H1 (cell line): ENCODE measurements around the gene COL4A4.
"Not testable (repeated sequence)": the region's sequence is repeated elsewhere in the genome, so short reads cannot be mapped to it uniquely, and the experiment has no call there.

ENCODE experiments used
- CBX5 ChIP-seq: fragments of 300-800, 300-1000 bp; sonication (generic); IDR thresholded peaks from 2 replicates; pipeline ENCODE4 v1.7.1; 2016; ENCODE audit warnings: antibody characterized with exemption, low read length, low read depth
- GABPA ChIP-seq: IDR thresholded peaks from 2 replicates; pipeline ENCODE4 v1.6.1; 2011; ENCODE audit warnings: mild to moderate bottlenecking, low read length, moderate library complexity, borderline replicate concordance; ENCODE audit not compliant: insufficient read depth
- GTF2F1 ChIP-seq: IDR thresholded peaks from 2 replicates; pipeline ENCODE4 v1.6.1; 2012; ENCODE audit warnings: low read depth, low read length, improper control_type of control experiment, borderline replicate concordance
- PHF8 ChIP-seq: fragments of 200-600 bp; sonication (generic); conservative IDR thresholded peaks from 2 replicates; pipeline ENCODE4 v1.7.1; 2012; ENCODE audit warnings: low read depth, mild to moderate bottlenecking, inconsistent platforms, low read length, moderate library complexity
- POLR2A ChIP-seq, 2 experiments: IDR thresholded peaks; 1 replicate in 1 of 2; 2 replicates in 1 of 2; pipeline ENCODE4 v1.6.1; 2011; ENCODE audit warnings: low read depth in 2 of 2, low read length in 2 of 2, mild to moderate bottlenecking in 2 of 2; ENCODE audit errors: control extremely low read depth in 1 of 2
- POLR2AphosphoS5 ChIP-seq: IDR thresholded peaks from 2 replicates; pipeline ENCODE4 v1.6.1; 2011; ENCODE audit warnings: low read depth, low read length
- RAD21 ChIP-seq, 2 experiments: IDR thresholded peaks in 1 of 2; conservative IDR thresholded peaks in 1 of 2; 2 replicates each; pipeline ENCODE4 v1.6.1; 2011; ENCODE audit warnings: low read depth in 2 of 2, low read length in 2 of 2, improper control_type of control experiment in 1 of 2, inconsistent platforms in 1 of 2, mild to moderate bottlenecking in 1 of 2, moderate library complexity in 1 of 2
- RBBP5 ChIP-seq: IDR thresholded peaks from 2 replicates; pipeline ENCODE4 v1.7.1; 2012; ENCODE audit warnings: low read depth, mild to moderate bottlenecking, inconsistent platforms, low read length, moderate library complexity, borderline replicate concordance
- SIRT6 ChIP-seq: IDR thresholded peaks from one replicate; pipeline ENCODE4 v1.7.1; 2012; ENCODE audit warnings: low read length, inconsistent platforms
- YY1 ChIP-seq: IDR thresholded peaks from 2 replicates; pipeline ENCODE4 v1.6.1; 2011; ENCODE audit warnings: low read depth, mild to moderate bottlenecking, low read length
- TF ChIP-seq, protein P1 (sequence below), 3 experiments: IDR thresholded peaks; 1 replicate in 2 of 3; 2 replicates in 1 of 3; pipeline versions ENCODE4 v1.5.1 to v1.6.1; 2011; ENCODE audit warnings: low read length in 3 of 3, mild to moderate bottlenecking in 3 of 3, inconsistent platforms in 2 of 3, low read depth in 1 of 3, moderate library complexity in 1 of 3; ENCODE audit not compliant: insufficient read depth in 1 of 3; ENCODE audit errors: control extremely low read depth in 1 of 3

DNA sequence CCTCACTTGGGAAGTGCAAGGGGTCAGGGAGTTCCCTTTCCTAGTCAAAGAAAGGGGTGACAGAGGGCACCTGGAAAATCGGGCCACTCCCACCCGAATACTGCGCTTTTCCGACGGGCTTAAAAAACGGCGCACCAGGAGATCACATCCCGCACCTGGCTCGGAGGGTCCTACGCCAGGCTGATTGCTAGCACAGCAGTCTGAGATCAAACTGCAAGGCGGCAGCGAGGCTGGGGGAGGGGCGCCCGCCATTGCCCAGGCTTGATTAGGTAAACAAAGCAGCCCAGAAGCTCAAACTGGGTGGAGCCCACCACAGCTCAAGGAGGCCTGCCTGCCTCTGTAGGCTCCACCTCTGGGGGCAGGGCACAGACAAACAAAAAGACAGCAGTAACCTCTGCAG lies 98.9 kb downstream of the COL4A4 start:
- TF ChIP-seq, protein P1, sequence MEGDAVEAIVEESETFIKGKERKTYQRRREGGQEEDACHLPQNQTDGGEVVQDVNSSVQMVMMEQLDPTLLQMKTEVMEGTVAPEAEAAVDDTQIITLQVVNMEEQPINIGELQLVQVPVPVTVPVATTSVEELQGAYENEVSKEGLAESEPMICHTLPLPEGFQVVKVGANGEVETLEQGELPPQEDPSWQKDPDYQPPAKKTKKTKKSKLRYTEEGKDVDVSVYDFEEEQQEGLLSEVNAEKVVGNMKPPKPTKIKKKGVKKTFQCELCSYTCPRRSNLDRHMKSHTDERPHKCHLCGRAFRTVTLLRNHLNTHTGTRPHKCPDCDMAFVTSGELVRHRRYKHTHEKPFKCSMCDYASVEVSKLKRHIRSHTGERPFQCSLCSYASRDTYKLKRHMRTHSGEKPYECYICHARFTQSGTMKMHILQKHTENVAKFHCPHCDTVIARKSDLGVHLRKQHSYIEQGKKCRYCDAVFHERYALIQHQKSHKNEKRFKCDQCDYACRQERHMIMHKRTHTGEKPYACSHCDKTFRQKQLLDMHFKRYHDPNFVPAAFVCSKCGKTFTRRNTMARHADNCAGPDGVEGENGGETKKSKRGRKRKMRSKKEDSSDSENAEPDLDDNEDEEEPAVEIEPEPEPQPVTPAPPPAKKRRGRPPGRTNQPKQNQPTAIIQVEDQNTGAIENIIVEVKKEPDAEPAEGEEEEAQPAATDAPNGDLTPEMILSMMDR (IDR thresholded peaks at IDR 0.05; ENCODE audit: control extremely low read depth in 1 of 3, insufficient read depth in 1 of 3, low read depth in 1 of 3, low read length in 3 of 3): not testable (repeated sequence)
- TF ChIP-seq GTF2F1; PHF8; RAD21 (IDR thresholded peaks at IDR 0.05 in 1 of 2, conservative IDR thresholded peaks at IDR 0.05 in 1 of 2; ENCODE audit: low read depth in 2 of 2, low read length in 2 of 2); GABPA; SIRT6; YY1; CBX5; POLR2AphosphoS5; POLR2A (IDR thresholded peaks at IDR 0.05; ENCODE audit: control extremely low read depth in 1 of 2, low read depth in 2 of 2, low read length in 2 of 2): not testable (repeated sequence)
- peak; percentile 41; the same call in 1 of the 2 replicates for TF ChIP-seq RBBP5
